Measurements from ENCODE around the gene PDXDC1.
"Not testable (repeated sequence)": the region's sequence is repeated elsewhere in the genome, so short reads cannot be mapped to it uniquely, and the experiment has no call there.

GRCh38 chr16:15066690-15067089 lies 91.9 kb downstream of the PDXDC1 start:
- not testable (repeated sequence) for TF ChIP-seq CTCF (IDR thresholded peaks at IDR 0.05); ZFX (IDR thresholded peaks at IDR 0.05; ENCODE audit: borderline replicate concordance)
